B cell (primary cell): ENCODE data around the gene TRIM41. TPM values are rescaled to one million over a fixed set of nuclear protein-coding genes. Genes with fewer than 3 reads are reported as not detected.
A peak's percentile ranks its signal among the peaks of the same experiment; 100 is the strongest.

Experiments
- ATAC-seq: fragments of 200-7000 bp; cut with Tn5 transposase; one replicate; pipeline ENCODE4 v1.10.0; 2021; ENCODE audit warnings: low read depth, mild to moderate bottlenecking, moderate number of reproducible peaks, moderate library complexity
- CTCF ChIA-PET: fragments of 350-600 bp; sonication (Branson Sonifier 250); formaldehyde crosslinking; loops from one replicate; lab custom pipeline; 2021; ENCODE audit warnings: antibody characterized with exemption, inconsistent platforms; lab: Charles Lee
- POLR2A ChIA-PET: fragments of 350-600 bp; sonication (Branson Sonifier 250); formaldehyde crosslinking; loops from one replicate; lab custom pipeline; 2021; ENCODE audit warnings: antibody characterized with exemption; lab: Charles Lee
- DNase-seq: peaks from one replicate; pipeline ENCODE4 v3.0.0; 2013
- H2AFZ ChIP-seq: 2 replicates; pipeline ENCODE4 v1.6.1; 2012; ENCODE audit warnings: mild to moderate bottlenecking, low read depth, low read length; ENCODE audit not compliant: insufficient read depth, poor library complexity, severe bottlenecking
- H3K27ac ChIP-seq, 2 donors: 1 replicate in 1 of 2; 2 replicates in 1 of 2; pipeline ENCODE4 v1.5.1; 2012 to 2013; ENCODE audit warnings: low read length in 2 of 2, mild to moderate bottlenecking in 2 of 2, moderate library complexity in 1 of 2
- H3K27me3 ChIP-seq, 4 experiments: fragments of 200-600 bp in 1 of 4; sonication (generic) in 1 of 4; replicated peaks in 1 of 4; 1 replicate in 2 of 4; 2 replicates in 2 of 4; pipeline versions ENCODE4 v1.6.1 to v1.7.0; 2013 to 2016; ENCODE audit warnings: low read length in 3 of 4, mild to moderate bottlenecking in 2 of 4, mixed read lengths in 1 of 4, moderate library complexity in 1 of 4; ENCODE audit not compliant: insufficient read depth in 4 of 4, control insufficient read depth in 3 of 4; ENCODE audit errors: control extremely low read depth in 1 of 4
- H3K36me3 ChIP-seq, 2 experiments: replicated peaks in 1 of 2; 1 replicate in 1 of 2; 2 replicates in 1 of 2; pipeline versions ENCODE4 v1.6.1 to v1.7.1; 2013; ENCODE audit warnings: low read length in 1 of 2; ENCODE audit not compliant: insufficient read depth in 2 of 2, control insufficient read depth in 1 of 2; ENCODE audit errors: control extremely low read depth in 1 of 2, extremely low read depth in 1 of 2
- H3K4me1 ChIP-seq, 2 donors: fragments of 200-600 bp in 1 of 2; sonication (generic) in 1 of 2; 1 replicate in 1 of 2; 2 replicates in 1 of 2; pipeline versions ENCODE4 v1.5.1 to v1.6.1; 2013 to 2017; ENCODE audit warnings: low read length in 2 of 2; ENCODE audit not compliant: control insufficient read depth in 2 of 2, insufficient read depth in 2 of 2
- H3K4me2 ChIP-seq: replicated peaks from 2 replicates; pipeline ENCODE3; 2012; ENCODE audit warnings: mild to moderate bottlenecking, low read depth, low read length; ENCODE audit not compliant: poor library complexity, severe bottlenecking
- H3K4me3 ChIP-seq, 5 experiments: fragments of 200-600 bp in 1 of 5; sonication (generic) in 1 of 5; 1 replicate in 3 of 5; 2 replicates in 2 of 5; pipeline versions ENCODE4 v1.5.1 to v1.7.0; 2011 to 2016; ENCODE audit warnings: low read length in 4 of 5, mild to moderate bottlenecking in 4 of 5, low read depth in 2 of 5, control low read depth in 1 of 5, moderate library complexity in 1 of 5; ENCODE audit not compliant: insufficient read depth in 1 of 5; ENCODE audit errors: control extremely low read depth in 1 of 5, extremely low read depth in 1 of 5
- H3K79me2 ChIP-seq: fragments of 200-600 bp; sonication (generic); one replicate; pipeline ENCODE4 v1.6.0; 2016; ENCODE audit warnings: low read length; ENCODE audit not compliant: control insufficient read depth, insufficient read depth
- H3K9ac ChIP-seq: fragments of 200-600 bp; sonication (generic); 2 replicates; pipeline ENCODE4 v1.6.1; 2017; ENCODE audit warnings: mild to moderate bottlenecking, low read length, moderate library complexity
- H3K9me3 ChIP-seq, 3 donors: one replicate each; pipeline versions ENCODE4 v1.6.1 to v1.7.1; 2013; ENCODE audit warnings: low read length in 2 of 3; ENCODE audit not compliant: control insufficient read depth in 2 of 3, insufficient read depth in 1 of 3; ENCODE audit errors: control extremely low read depth in 1 of 3
- H4K20me1 ChIP-seq: 2 replicates; pipeline ENCODE4 v1.6.0; 2012; ENCODE audit warnings: mild to moderate bottlenecking, low read length; ENCODE audit not compliant: insufficient read depth, control insufficient read depth, poor library complexity, severe bottlenecking
- H3K27ac Mint-ChIP-seq: one replicate; pipeline ENCODE4 v1.8.0; 2021; ENCODE audit warnings: mixed read lengths
- H3K27me3 Mint-ChIP-seq: one replicate; pipeline ENCODE4 v1.8.0; 2021; ENCODE audit warnings: mixed read lengths
- H3K4me1 Mint-ChIP-seq: one replicate; pipeline ENCODE4 v1.8.0; 2021; ENCODE audit warnings: mixed read lengths
- H3K4me3 Mint-ChIP-seq: one replicate; pipeline ENCODE4 v1.8.0; 2021; ENCODE audit warnings: mixed read lengths
- H3K9me3 Mint-ChIP-seq: one replicate; pipeline ENCODE4 v1.8.0; 2022; ENCODE audit warnings: mixed read lengths; ENCODE audit not compliant: insufficient read depth
- CTCF ChIP-seq: fragments of 200-600 bp; IDR thresholded peaks from one replicate; pipeline ENCODE4 v1.8.0; 2022; ENCODE audit warnings: antibody characterized with exemption, mild to moderate bottlenecking
- EZH2 ChIP-seq: IDR thresholded peaks from 2 replicates; pipeline ENCODE4 v1.6.1; 2012; ENCODE audit warnings: borderline replicate concordance, low read depth, mild to moderate bottlenecking, moderate library complexity, low read length; ENCODE audit not compliant: insufficient read depth, poor library complexity, severe bottlenecking
- WGBS: methylation state at CpG from one replicate; pipeline ENCODE4 v1.1.5; 2013; ENCODE audit warnings: missing lambda C conversion rate; ENCODE audit not compliant: insufficient coverage; 5-methylcytosine and 5-hydroxymethylcytosine counted together
- intact Hi-C: fragments of 100-400 bp; cut with micrococcal nuclease; formaldehyde crosslinking; loops from one replicate; pipeline ENCODE4 v1.10.0; 2022
- polyA plus RNA-seq: library from polyadenylated mRNA; depleted of rRNA; stranded (reverse); fragments of >200 nt; gene quantifications from 2 replicates; pipeline ENCODE4 v1.2.3, GENCODE V29; 2012
- total RNA-seq, 2 donors: library from RNA; stranded (reverse); fragments of 120-200 nt in 1 of 2; gene quantifications; 1 replicate in 1 of 2; 2 replicates in 1 of 2; pipeline versions ENCODE4 v1.2.3 to v1.2.4, GENCODE V29; 2013 to 2022

The TRIM41 gene
- total and polyA plus RNA-seq, 2 donors (not counting 1 experiment from before 2014, with no cell fraction given) = 28.4 to 44.3 TPM

DNA sequence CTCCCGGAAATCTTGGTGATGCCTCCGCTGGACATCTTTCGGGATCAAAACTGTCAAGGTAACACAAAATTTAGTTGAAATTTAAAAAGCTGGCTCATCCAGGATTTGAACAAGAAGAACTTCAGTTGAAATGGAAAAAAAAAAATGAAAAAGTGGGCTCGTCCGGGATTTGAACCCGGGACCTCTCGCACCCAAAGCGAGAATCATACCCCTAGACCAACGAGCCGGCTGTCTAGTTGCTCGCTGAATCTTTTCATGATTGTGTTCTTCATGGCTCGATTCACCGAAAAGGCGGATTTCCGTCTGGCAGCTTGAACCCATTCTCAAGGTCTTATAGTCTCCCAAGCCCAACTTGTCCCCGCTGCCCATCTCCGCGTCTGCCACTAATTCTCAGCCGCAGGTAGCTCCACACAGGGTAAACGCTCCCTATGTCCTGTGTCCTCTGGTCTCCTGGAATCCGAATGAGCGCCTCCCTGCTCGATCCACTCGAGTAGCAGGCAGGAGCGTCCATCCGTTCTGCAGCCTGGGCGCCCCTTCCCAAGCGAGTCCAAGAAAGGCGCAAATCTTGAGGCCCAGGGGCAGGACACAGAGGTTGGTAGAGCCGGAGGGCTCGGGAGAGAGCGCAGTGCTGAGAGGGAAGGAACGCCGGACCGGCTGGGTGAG is 34.2 kb upstream of the TRIM41 start:
- Histone ChIP-seq H3K4me3 (peak overlapping the region; percentile 86 to 98 (median 93)), H3K79me2 (no peaks in the 10 kb centered on the region), H2AFZ (peak overlapping the region; percentile 77), H3K4me1 (peaks cover 15 to 47% of the 10 kb centered on the region in 2 donors), H3K9me3 (peaks cover 0 to 27% (median 0%) of the 10 kb centered on the region in 3 donors), H3K27me3 (no peaks in the 10 kb centered on the region), H3K36me3 (no peaks in the 10 kb centered on the region), H3K27ac (peak overlapping the region; percentile 21 to 75), H3K4me2 (peak overlapping the region; percentile 91), H3K9ac (peak overlapping the region; percentile 76), H4K20me1 (no peaks in the 10 kb centered on the region)
- Mint-ChIP-seq H3K27me3 (peaks cover 10% of the 10 kb centered on the region), H3K4me3 (peak overlapping the region; percentile 97), H3K4me1 (peaks cover 55% of the 10 kb centered on the region), H3K9me3 (no peaks in the 10 kb centered on the region), H3K27ac (peak overlapping the region; percentile 97)
- intact Hi-C loops = loop anchor here (2.0 kb wide), 2 partner anchors 16 to 328 kb away; partner anchors contain the start of gene ZFP62
- ATAC-seq (peak; percentile 4), DNase-seq (peak; percentile 91)
- ChIA-PET POLR2A (interaction anchor here (0.7 to 7.2 kb wide), 13 partner anchors 10 to 378 kb away, joined by 3 to 74 read pairs (median 6); partner anchors contain the start of genes RACK1, TRIM41, TRIM52 and TRIM7), CTCF (interaction anchor here (0.6 to 7.7 kb wide), 14 partner anchors 10 to 378 kb away, joined by 3 to 105 read pairs (median 3); partner anchors contain the start of genes TRIM41, TRIM52 and TRIM7)
- TF ChIP-seq CTCF (no peak), EZH2 (no peak)
- under 1% methylated on average over 28 of the region's 35 CpGs for WGBS
